ENCODE measurements around the gene ZC3HAV1L.
"Not testable (repeated sequence)": the region's sequence is repeated elsewhere in the genome, so short reads cannot be mapped to it uniquely, and the experiment has no call there.

The ZC3HAV1L gene

DNA sequence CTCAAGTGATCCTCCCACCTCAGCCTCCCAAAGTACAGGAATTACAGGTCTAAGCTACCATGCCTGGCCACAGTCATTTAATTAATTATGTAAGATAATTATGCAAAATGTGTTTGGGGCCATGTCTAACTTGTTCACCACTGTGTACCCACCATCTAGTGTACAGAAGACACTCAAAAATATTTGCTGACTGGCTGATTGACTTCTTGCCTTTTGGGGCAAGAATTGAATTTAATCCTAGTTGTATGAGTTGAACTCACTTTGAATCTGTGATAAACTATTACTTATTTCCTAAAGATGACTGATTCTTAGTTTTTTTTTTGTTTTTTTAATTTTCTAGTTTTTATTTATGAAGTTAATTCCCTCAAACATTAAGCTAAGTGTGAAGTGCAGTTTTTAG is 15.8 kb upstream of the ZC3HAV1L start:
- DNase-seq = no peak

DNA sequence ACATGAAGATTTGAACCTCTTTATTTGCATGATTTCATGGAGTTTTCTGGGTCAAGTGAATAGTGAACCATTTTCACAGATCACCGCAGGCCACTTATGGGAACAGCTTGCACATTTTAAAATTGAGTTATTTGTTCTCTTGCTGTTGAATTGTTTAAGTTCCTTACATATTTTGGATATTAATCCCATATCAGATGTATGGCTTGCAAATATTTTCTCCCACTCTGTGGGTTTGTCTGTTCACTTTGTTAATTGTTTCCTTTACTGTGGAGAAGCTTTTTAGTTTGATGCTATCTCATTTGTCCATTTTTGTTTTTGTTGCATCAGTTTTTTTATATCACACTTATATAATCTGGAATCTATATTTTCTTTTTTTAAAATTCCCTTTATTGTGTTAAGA is 14.1 kb upstream of the ZC3HAV1L start:
- no peak for DNase-seq

DNA sequence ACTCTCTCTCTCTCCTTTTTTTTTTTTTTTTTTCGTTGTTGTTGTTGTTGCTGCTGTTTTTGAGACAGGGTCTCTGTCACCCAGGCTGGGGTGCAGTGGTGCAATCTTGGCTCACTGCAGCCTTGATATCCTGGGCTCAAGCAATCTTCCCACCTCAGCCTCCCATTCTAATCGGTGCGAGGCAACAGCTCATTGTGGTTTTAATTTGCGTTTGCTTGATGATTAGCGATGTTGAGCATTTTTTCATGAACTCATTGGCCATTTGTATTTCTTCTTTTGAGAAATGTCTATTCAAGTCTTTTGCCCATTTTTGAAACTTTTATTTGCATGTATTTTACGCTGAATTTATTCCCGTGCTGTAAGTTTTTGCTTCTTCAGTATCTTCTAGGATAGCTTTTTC is 13.3 kb upstream of the ZC3HAV1L start:
- DNase-seq = no peak

DNA sequence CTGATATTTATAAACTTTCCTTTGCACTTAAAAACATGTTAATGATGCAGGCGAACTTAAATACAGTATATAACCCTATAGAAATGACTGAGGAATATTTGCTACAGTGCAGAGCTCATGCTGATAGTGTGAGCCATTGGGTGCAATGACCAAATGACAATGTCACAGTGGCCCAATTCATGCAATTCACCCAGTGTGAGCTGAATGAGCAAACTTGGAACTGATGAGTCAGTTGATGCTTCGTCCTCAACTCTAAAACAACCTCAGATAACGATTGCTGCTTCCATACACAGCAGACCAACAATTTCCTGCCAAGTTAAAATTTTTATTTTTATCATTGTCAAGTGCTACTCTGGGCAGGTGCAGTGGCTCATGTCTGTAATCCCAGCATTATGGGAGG is 12.1 kb upstream of the ZC3HAV1L start:
- DNase-seq = no peak

DNA sequence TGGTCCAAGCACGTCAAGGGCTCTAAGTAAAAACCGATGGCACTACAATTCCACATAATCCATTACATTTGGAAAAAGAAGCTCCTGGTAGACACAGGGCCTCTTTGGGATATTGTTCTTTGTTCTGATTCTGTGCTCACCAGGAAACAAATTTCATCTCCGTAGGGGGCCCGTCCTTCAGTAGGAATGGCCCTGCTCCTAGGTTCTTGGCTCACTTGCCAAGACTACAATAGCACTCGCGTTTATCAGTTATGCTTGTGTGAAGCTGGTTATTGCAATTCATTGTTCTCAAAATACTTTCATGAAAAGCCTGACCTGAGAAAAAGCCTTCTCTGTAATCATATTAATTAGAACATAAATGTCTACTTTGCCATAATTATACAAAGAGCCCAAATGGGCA is 10.3 kb upstream of the ZC3HAV1L start:
- no peak for DNase-seq

DNA sequence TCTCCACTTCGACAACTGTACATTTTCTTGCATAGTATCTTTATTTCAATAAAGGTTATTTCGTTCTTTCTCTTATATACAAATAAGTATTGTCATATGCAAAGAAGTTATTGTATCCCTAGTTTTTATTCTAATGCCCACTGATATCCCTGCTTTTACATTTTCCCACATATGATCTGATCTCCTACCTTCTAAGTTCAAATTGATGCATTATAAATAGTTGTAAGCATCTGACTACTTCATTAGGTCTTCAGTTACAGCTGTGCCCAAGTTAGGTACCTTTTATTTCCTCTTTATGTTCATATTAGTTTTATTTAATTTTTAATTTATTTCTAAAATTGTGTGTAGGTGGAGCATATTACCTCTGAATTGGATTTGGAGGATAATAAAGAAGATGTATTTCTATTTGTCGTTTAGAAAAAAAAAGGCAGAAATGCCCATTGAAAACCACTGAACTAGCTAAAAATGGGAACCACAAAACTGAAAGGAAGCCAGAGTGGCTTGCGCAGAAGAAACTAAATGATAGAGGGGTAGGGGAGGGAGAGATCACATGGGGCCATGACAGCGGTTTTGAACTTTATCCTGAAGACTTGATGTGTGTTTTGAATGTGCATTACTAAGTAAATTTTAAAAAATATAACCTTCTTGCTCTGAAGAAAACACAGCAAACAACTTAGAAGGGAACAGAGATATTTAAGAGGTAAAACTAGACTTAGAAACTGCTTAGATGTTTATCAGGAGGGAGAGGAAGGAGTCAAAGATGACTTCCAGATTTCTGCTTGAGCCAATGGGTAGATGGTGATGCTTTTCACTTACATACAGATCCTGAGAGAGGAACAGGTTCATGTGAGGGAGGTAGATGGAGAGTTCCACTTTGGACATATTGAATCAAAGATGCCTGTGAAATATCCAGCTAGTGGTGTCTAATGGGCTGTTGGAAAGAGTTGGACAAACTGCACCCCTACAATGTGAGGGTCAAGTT is 9.3 kb upstream of the ZC3HAV1L start:
- DNase-seq = no peak

DNA sequence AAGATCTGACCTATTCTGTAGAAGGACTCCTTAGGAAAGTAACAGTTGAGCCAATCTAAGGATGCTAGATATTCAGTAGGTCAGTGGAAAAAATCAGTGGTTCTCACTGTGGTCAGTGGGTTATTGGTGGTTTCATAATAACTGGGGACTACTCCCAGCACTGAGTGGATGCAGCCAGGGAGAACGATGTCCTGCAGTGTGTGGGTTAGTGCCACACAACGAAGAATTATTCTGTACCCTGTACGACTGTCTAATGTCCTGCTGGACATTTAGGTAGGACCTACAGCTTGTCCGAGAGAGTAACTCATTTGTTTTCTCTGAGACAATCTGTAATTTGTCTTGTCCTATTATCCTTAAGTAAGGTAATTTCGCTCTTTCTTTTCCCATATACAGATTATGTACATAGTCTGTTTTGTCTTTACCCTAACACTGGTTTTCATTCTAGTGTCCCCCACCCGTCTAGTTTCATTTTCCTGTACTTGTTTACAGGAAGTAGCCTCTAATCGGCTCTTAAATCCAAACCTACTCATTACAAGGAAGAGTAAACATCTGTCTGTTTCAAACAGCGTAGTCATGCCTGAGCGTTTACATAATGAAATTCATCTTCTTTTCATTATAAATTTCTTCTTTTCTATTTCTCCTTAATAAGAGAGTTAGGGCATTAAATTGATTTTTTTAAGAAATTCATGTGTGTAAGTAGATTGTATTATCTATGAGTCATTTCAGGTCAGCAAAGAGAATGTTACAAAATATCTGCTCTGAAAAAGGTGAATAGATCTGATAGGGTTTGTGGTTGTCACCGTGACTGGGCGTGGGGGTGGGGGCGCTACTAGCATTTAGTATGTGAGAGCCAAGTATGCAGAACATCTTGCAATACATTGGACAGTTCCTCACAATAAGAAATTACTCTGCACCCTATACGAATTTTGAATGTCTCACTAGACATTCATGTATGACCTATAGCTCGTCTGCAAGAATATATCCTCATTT is 8.3 kb upstream of the ZC3HAV1L start:
- DNase-seq = peak; percentile 89

DNA sequence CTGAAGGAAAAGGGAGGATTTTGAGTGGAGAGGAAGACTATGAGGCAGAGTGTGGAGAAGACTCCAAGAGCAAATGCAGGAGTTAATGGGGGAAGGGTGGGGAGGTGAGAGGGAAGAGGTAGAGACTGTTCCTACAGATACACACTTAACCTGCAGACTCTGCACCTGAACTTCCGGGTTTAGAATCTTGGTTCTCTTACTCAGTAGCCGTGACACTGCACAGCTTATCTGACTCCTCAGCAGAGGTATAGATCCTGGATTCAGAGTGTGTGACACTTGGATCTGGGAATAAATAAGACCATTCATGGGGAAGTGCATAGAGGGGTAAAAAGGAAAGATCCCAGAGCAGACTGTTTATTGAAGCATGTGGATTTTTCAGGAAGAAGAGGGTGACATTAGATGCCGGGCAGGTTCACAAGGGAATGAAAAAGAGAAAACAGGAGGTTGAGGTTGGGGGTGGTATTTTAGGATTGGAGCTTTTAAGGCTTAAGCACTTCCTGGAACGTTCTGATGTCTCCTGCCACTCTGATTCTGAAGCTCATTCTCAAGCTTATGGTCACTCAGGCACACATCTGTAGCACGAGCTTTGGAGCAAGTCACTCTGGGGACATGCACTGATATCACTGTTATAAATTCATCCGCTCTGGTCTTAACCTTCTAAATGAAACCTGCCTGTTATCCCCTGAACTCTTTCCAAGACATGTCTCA is 5.7 kb upstream of the ZC3HAV1L start:
- no peak for DNase-seq

DNA sequence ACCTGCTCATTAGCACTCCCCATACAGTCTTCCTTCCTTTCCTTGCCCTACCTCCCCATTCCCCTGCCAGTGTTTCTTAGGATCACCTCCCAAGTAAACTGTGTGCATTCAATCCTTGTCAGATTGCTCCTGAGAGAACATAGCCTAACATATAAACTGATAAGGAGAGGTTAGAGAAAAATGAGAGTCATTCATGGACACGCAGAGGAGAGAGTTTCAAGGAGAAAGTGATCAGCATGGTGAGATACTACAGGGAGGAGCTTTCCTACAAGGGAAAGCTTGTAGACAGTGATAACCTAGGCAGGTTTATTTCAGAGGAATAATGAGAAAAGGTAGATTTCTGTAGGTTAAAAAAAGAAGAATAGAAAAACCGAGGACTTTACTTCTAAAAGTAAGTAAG is 2.8 kb upstream of the ZC3HAV1L start:
- DNase-seq = no peak

DNA sequence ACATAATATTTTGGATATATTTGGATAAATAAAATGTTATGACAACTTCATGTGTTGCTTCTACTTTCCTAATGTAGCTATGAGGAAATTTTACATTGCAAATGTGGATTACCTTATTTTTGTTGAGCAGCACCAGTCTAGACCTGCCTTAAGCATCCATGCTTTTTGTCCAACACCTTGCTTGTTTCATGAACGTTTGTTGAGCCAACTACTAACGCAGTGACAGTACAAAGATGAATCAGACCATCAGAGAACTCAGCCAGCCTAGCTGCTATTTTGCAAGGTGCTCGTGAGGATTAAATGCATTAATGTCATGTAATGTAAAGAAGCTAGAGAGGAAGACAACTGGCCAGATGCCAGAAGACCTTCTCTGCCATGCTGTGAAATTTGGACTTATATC is 1.1 kb upstream of the ZC3HAV1L start:
- DNase-seq = no peak

DNA sequence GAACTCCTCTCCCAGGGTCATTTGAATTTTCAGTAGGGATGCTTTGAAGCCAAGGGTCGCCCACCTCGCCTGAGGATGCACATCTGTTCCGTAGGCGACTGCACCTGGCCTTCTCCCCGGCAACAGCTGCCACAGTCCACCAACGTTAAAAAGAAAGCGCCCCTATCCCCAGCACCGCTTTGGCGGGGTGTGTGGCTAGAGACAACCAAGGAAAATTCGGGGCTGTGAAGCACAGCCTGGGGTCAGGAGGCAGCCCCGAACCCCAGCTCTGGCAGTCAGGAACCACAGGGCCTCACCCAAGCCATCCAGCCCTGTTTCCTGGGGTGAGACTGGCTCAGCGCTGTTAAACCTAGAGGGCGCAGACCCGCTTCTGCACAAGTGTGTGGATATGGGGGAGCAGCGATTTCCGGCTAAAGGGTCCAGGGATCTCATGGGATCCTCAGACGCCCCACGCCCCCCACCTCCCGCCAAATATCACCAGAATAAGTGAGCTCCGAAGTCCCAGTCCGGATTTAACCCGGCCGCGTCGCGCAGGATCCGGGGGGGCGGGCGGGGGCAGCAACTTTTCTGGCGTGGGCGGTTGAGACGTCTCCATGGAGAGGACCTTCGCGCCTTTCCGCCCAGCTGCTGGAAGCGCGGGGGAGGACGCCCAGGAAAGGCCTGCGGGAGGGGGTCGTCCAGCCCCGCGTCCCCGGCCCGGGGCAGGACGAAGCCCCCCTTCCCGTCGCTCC is 822 bp downstream of the ZC3HAV1L start:
- DNase-seq = no peak

DNA sequence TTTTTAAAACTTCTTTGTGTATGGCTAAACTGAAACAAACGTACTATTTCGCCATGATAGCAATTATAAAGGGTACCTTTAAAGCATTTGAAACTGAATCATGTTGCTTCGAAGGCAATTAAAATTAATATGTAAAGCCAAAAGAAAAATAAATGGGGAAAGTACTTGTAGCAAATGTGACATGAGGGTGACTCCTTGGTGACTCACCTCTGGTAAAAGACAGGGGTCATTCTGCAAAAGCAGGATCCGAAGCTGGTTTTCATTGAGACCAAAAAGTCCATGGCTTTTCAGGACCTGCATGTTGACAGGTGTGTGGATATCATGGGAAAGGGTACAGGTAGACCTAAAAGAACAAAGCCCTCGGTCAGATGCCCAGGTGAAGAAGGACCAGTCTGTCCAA is 1.5 kb downstream of the ZC3HAV1L start:
- no peak for DNase-seq

DNA sequence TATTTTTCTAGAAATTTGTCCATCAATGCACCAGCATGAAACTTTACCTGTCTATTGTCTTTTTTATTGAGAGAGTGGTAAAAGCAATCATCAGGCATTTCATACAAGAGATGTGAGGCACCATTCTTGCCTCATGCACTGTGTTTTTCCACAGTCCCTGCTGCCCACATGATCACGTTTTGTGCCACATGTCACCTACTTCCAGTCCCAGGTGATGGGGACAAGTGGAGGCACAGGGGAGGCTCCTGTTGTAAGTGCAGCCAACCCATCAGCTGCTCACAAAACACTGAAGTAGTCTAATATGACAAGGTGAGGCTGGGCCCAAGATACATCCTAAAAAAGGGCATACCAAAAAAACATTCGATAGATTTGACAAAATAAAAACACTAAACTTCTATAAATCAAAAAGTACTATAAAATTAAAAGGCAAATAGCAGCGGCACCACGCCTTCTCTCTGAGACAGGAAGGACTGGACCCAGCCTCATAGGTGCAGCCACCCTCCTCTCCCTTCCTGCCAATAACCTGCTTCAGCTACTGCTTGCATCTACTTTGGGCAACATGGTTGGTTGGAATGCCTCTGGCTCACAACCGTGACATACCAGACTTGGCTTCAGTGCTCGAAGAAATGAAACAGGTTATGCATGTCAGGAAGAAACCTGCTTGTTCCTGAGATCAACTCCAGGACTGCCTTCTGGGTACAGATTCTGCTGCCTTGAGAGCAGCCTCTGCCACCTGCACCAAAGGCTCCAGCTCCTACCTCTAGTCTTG is 2.3 kb downstream of the ZC3HAV1L start:
- DNase-seq = no peak

DNA sequence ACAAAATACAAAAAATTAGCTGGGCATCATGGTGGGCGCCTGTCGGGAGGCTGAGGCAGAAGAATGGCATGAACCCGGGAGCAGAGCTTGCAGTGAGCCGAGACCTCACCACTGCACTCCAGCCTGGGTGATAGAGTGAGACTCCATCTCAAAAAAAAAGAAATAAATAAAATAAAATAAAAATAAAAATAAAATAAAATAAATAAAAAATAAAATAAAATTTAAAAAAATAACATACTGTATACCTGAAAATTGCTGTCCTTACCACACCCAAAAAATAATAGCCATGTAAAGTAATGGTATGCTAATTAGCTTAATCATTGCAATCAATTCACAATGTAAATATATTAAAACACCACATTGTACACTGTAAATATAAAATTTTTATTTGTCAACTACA is 3.4 kb downstream of the ZC3HAV1L start:
- no peak for DNase-seq

DNA sequence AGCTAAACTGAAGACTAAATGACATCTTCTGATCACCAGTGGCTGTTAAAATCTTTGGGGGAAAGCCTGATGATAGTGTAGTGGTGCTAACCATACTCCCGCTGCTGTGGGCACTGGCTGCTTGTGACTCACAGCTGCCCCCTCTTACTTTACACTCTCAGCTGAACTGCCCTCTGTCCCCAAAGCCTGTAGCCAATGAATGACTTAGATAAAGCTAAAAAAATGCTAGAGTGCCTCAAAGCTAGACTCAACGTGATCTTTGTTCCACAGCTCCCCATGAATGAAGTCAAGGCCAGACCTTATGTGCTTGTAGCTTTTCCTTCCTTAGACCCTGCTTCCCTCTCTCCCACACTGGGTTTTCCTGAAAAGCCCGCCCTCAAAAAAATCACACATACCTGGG is 6.5 kb downstream of the ZC3HAV1L start:
- no peak for DNase-seq

DNA sequence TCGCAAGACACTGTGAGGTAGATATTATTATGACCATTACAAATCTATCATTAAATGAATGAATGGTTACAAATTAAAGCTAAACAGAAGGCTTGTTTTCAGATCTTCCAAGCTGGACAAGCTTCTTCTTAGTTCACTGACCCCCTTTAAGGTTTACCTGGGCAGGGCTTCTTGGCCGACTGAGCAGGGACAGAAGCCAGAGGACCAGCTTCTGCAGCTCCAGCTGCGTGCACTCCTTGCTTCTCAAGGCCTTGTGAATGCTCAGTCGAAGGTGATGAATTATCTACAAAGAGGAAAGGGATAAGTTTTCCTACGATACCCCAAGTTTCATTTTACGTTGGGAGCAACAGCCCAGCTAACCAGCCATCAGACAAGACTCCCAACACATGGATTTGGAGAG is 9.3 kb downstream of the ZC3HAV1L start:
- DNase-seq = no peak

DNA sequence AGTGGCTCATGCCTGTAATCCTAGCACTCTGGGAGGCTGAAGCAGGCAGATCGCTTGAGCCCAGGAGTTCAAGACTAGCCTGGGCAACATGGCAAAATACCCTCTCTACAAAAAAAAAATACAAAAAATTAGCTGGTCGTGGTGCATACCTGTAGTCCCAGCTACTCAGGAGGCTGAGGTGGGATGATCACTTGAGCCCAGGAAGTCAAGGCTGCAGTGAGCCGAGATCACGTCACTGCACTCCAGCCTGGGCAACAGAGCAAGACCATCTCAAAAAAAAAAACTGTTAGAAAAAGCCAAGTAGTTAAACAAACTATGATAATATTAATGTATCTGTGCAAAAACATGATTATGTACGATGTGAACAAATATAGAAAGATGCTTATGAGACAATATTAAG is 10.0 kb downstream of the ZC3HAV1L start:
- not testable (repeated sequence) for DNase-seq

DNA sequence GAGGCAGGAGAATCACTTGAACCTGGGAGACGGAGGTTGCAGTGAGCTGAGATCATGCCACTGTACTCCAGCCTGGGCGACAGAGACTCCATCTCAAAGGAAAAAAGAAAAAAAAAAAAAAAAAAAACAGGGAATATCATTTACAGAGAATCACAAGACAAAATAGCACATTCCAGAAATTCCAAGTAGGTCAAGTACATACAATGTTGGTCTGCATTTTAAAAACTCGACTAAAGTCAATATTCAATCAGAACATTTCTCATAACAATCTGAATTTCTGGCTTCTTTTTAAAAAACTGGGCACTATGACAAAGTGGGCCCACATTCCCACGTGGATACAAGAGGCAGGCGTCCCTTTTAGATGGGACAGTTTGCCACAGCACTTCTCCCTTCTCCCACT is 12.8 kb downstream of the ZC3HAV1L start:
- no peak for DNase-seq

DNA sequence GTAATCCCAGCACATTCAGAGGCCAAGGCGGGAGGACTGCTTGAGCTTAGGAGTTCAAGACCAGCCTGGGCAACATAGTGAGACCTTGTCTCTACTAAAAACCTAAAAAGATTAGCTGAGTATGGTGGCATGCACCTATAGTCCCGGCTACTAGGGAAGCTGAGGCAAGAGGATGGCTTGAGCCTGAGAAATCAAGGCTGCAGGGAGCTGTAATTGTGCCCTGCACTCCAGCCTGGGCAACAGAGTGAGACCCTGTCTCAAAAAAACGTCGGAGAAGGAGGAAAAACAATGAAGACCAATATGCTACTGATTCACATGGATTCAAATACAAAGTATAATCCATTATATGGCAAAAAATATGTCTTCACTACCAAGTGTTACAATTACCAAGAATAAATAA is 13.6 kb downstream of the ZC3HAV1L start:
- no peak for DNase-seq

DNA sequence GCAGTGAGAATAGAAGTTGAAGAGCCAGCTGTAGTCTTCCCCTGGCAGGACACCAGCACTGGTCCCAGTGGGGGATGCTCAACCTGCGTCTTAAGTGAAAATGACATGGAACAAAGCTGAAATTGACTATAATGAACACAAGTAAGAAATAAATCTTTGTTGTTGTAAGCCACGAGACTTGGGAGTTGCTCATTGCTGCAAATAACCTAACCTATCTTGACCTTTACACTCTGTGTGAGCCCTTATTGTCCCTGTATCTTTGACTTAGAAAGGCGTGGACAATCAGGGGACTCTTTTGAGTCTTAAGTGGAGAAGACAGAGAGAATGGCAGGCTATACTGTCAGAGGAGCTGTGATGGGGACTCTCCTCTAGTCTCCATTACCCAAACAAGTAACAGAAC is 16.9 kb downstream of the ZC3HAV1L start:
- DNase-seq = no peak

DNA sequence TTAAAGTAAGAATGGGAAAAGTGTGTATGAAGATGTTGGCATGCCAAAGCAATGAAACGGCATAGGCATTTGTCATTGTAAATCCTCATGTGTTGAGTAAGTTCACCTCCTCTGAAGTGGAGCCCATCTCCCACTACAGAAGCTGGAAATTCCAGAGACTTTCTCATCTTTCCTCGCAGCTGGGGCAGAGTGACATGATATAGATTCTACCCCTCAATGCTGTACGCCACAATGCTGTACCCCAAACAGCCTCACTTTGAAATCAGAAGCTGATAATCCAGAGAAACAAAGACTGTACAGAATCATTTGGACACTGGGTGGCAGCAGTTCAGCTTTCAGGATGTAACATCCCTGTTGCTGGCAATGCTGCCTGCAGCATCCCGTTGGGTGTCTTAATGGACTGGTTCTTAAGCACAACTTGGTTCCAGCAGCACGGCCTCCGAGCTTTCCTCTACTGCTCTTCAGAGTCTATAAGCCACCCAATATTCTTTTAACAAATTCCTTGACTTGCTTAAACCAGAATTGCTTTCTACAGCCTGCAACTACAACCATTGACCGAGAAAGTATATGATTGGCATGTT is 18.8 kb downstream of the ZC3HAV1L start:
- peak; percentile 31 for DNase-seq

All from NK-92 treated with Interleukin-12 subunit alpha and Interleukin-12 subunit beta, amount 100 ng/mL, for 24 hours (cell line).